Stimulated activated CD4-positive, alpha-beta T cell treated with anti-CD3 and anti-CD28 coated beads, Interleukin-2, amount 100 ng/mL, for 48 hours (primary cell): ENCODE data around the gene GDF2.

Experiments
- DNase-seq, 2 donors: peaks; one replicate each; pipeline ENCODE4 v3.0.0-alpha.2; 2020

GDF2 gene

DNA sequence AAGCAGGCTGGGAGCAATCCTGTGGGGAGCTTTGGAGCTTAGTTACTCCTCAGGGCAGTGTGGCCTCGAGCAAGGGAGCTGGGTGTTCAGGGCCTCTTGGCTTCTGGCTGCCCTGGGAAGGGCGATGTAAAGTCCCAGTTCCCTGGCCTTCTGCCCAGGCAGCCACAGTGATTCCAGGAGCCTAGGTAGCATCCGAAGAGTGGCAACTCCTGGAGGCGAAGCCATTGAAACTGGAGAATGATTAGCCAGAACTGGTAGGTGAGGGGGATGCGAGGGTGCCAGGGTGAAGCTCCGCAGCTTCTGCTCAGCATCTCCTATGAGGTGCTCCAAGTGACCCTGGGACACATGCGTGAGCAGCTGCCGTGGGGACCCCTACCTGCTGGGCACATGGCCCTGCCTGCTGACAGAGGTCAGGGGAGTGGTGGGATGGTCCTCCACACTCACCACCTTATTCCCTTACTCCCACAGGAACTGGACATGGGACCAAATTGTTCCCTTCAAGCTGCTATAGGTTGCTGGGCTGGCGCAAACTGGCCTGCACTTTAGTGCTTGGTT, 7.8 kb upstream of the GDF2 start:
- no peak for DNase-seq

DNA sequence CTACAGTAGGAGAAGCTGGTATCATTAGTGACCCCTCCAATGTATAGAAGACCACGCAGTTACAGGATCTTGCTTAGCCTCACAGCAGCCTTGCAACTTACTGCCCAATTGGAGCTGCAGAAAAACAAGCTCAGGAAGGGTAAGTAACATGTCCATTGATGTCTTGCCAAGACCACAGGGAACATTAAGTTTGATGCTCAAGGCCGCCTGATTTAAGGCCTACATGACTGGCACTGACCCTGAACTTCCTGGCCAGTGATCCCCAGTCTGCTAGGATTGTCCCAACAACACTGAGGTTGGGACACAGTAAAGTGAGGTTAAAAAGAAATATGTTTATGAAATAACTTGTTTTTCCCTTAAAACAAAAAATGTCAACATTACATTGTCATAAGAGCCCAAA, 6.8 kb upstream of the GDF2 start:
- no peak for DNase-seq

- DNase-seq, result no peak
Measured at GRCh38 chr10:47316131-47316530, 6.1 kb upstream of the GDF2 start.

GRCh38 chr10:47317251-47317650, 5.0 kb upstream of the GDF2 start:
- DNase-seq, result no peak

DNA sequence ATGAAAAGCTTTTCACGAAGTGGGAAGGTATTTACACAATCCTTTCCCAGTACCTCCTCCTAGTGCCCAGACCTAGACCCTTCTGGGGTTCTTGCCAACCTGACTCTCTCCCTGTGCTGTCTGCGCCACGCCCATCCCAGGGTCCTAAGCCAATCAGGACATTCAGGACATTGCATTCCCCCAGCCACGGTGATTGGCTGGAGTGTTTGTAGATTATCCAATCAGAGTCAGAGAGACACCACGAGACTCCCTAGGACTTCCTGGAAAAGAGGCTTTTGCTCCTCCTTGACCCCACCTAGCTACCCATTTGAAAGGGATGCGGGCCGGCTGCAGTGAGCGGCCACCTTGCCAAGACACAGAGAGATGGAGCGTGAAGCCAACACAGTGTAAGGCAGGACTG, 3.5 kb upstream of the GDF2 start:
- no peak for DNase-seq

- no peak for DNase-seq
Measured at GRCh38 chr10:47319784-47320183, 2.5 kb upstream of the GDF2 start.

DNA sequence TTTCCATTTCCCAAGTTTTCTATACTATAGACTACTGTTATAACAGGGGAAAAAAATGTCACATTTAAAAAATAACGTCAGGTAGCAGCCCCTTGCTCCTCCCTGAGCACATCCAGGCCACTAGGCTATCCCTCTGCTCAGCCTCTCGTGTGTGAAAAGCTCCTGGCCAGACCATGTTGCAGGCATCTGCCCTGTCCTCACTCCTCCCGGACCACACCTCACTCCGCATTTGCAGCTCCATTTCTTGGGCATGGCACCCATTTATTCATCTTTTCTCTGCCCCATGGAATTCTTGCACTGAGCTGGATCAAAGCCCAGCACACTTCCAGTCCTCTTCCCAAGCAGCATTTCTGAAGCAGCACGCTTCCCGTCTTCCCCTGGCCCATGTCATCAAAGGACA, 1.4 kb upstream of the GDF2 start:
- no peak for DNase-seq

GRCh38 chr10:47321521-47322195, 596 bp upstream of the GDF2 start:
- no peak for DNase-seq

GRCh38 chr10:47323087-47323486, 833 bp downstream of the GDF2 start:
- no peak for DNase-seq

DNA sequence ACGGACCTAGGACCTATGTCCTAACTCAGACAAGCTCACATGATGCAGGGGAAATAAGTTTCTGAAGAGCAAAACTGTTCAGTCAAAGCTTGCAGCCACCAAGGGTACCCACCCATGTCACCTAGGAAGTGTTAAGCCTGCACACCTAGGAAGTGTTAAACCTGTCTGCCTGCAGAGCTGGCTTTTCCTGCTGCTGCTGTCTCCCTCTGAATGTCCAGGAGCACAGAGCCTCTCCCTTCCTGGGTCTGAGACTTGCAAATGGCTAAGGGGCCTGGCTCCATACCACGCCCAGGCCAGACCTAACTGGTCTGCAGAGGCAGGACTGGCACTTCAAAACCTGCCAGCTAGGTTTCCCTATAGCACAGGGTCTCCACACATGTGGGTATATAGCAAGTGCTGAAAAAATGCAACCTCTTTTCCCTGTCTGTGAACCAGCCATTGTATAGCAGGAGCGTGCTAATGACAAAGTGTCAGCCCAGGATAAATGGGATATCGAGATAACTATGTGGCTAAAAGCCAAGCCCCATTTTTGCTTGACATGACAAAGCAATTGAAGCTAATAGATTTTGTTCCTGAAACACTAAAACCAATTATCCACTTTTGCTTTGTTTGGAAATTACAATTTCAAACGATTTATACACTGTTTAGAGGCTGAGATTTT, 1.5 kb downstream of the GDF2 start:
- no peak for DNase-seq

DNA sequence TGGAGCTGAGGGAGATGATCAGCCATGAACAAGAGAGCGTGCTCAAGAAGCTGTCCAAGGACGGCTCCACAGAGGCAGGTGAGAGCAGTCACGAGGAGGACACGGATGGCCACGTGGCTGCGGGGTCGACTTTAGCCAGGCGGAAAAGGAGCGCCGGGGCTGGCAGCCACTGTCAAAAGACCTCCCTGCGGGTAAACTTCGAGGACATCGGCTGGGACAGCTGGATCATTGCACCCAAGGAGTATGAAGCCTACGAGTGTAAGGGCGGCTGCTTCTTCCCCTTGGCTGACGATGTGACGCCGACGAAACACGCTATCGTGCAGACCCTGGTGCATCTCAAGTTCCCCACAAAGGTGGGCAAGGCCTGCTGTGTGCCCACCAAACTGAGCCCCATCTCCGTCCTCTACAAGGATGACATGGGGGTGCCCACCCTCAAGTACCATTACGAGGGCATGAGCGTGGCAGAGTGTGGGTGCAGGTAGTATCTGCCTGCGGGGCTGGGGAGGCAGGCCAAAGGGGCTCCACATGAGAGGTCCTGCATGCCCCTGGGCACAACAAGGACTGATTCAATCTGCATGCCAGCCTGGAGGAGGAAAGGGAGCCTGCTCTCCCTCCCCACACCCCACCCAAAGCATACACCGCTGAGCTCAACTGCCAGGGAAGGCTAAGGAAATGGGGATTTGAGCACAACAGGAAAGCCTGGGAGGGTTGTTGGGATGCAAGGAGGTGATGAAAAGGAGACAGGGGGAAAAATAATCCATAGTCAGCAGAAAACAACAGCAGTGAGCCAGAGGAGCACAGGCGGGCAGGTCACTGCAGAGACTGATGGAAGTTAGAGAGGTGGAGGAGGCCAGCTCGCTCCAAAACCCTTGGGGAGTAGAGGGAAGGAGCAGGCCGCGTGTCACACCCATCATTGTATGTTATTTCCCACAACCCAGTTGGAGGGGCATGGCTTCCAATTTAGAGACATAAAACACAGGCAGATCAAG, 3.3 kb downstream of the GDF2 start:
- no peak for DNase-seq

- no peak for DNase-seq
Measured at GRCh38 chr10:47326306-47326926, 4.2 kb downstream of the GDF2 start.

DNA sequence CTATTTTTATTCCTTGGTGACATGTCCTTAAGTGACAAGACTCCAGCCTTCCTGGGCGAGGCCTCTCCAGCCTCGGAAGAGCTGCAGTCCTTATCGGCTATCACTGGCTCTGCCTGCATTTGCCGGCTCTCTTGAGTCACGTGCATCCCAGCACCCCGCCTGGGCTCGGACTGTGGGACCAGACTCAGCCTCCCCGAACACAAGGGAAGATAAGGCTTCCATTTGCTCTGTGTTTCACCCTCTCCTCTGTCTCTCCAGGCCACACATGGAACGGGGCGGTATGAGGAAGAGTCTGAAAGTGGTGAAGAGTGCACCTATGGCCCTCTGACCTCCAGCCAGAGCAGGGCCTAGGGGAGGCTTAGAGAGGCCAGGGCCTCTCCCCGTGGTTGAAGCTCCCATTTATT, 4.7 kb downstream of the GDF2 start:
- DNase-seq, result no peak

DNA sequence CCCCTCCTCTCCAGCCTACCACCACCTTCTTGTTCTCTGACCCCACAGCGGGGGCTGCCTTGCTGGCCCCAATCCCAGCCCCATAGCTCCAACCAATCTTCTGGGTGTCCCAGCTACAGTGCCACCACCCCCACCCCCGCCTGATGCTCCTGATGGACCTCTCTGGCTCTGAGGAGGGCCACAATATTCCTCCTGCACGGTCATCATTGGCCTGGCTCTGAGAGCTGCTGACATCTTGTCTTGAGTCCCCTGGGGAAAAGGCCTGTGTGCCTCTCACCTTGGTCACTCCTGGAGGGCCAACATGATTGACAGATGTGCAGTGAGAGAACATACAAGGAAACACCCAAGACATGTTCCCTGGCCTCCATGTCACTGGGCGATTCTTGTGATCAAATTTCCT, 7.6 kb downstream of the GDF2 start:
- no peak for DNase-seq

- no peak for DNase-seq
Measured at GRCh38 chr10:47330366-47330765, 8.1 kb downstream of the GDF2 start.

DNA sequence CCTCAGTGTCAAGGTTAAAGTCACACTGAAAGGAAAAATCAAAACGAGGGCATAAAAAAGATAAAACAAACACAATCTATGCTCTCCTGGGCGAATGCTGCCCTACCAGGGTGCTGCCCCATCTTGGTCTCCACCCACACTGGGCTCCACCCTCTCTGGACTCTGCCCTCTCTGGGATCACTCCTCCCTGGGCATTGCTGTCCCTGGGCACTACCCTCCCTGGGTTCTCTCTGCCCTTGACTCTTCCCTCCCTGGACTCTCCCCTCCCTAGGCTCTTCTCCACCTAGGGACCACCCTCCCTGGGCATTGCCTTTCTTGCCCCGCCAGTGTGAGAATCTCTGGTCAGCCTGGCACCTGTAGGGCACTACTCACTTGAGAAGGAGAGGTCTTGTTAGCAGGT, 8.6 kb downstream of the GDF2 start:
- DNase-seq, result no peak

- no peak for DNase-seq
Measured at GRCh38 chr10:47331491-47331890, 9.2 kb downstream of the GDF2 start.

DNA sequence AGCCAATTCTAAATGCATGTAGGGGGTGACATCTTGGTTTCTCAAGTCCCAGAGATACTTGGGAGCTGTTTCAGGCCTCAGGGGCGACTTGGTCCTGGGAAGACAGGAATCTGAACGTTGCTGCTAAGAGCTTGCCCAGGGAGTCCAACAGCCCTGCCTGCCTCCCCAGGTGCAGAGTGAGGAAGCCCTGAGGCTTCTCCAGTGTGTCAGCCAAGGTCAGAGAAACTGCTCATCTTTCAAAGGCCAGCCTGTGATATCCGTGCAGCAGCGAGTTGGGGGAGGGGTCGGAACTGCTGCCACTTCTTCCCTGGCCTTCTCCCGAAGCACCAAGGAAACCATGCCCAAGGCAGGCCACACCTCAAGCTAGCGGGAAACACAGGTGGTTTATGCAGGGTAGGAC, 9.7 kb downstream of the GDF2 start:
- DNase-seq, result no peak

DNA sequence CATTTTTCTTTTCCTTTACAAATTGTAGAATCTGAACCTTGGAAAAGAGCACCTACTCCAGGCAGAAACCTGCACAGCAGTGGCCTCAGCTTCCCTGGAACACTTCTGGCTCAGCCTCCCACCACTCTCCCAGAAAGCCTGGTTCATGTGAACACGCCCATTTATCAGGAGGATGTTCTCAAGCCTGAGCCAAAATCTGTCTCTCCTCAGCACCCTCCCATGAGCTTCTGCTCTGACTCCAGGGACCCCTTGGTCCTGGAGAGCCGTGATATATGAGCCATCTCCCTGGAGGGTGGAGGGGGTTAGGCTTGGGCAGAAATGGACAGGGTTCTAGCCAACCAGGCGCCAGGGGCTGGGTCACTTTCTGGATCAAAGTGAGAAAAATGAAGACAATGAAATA, 10.1 kb downstream of the GDF2 start:
- no peak for DNase-seq

GRCh38 chr10:47332946-47333345, 10.7 kb downstream of the GDF2 start:
- DNase-seq, result no peak

DNA sequence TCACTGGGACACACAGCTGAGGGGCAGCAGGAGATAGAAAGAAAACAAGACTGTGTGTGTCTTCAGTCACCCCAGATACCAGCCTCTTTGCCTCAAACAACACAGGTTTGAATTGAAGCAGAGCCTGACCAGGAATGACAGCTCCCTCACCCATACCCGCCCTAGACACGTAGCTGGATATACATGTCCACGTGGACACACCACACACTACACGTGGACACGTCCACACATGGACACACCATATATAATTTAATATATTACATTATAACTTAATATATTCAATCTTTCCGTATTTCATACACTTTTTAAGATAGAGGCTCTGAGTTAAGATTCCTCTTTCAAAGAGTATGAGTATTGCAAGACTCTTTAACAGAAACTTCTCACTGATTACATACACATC, 11.3 kb downstream of the GDF2 start:
- no peak for DNase-seq

GRCh38 chr10:47334466-47335295, 12.4 kb downstream of the GDF2 start:
- no peak for DNase-seq
